Pancreas (tissue), 10 donors: ENCODE data around the gene ANTXR1. TPM values are rescaled to one million over a fixed set of nuclear protein-coding genes. Genes with fewer than 3 reads are reported as not detected.

Source experiments
- ATAC-seq, 4 donors: fragments of 200-7000 bp; cut with Tn5 transposase; one replicate each; pipeline versions ENCODE4 v1.8.0 to v1.9.1; 2020; ENCODE audit warnings: mild to moderate bottlenecking in 4 of 4, moderate library complexity in 4 of 4
- DNase-seq, 6 donors: peaks; one replicate each; pipeline ENCODE4 v3.0.0-alpha.2; 2020
- FAIRE-seq: peaks from 2 replicates; lab custom pipeline; 2012; peaks lifted over from hg19 to GRCh38; lab: Jason Lieb, UNC
- H3K27ac ChIP-seq, 4 donors: fragments of 200-600 bp; sonication (generic); 1 replicate in 3 of 4; 2 replicates in 1 of 4; pipeline versions ENCODE4 v1.5.0 to v1.8.0; 2020
- H3K27me3 ChIP-seq, 4 donors: fragments of 200-600 bp; one replicate each; pipeline ENCODE4 v1.8.0; 2021
- H3K36me3 ChIP-seq, 3 donors: fragments of 200-600 bp; sonication (generic) in 1 of 3; one replicate each; pipeline versions ENCODE4 v1.5.0 to v1.8.0; 2020 to 2021
- H3K4me1 ChIP-seq, 3 donors: fragments of 200-600 bp; one replicate each; pipeline ENCODE4 v1.8.0; 2021
- H3K4me3 ChIP-seq, 4 donors: fragments of 200-600 bp; sonication (generic) in 2 of 4; one replicate each; pipeline versions ENCODE4 v1.5.0 to v1.8.0; 2020 to 2021
- H3K9me3 ChIP-seq, 4 donors: fragments of 200-600 bp; one replicate each; pipeline ENCODE4 v1.8.0; 2021
- CTCF ChIP-seq, 4 donors: fragments of 200-600 bp; sonication (generic) in 3 of 4; IDR thresholded peaks; one replicate each; pipeline versions ENCODE4 v1.5.0 to v1.8.0; 2021; ENCODE audit warnings: antibody characterized with exemption in 4 of 4
- WGBS, 2 donors: extraction: QIAGEN DNeasy Blood & Tissue Kit; methylation state at CpG; one replicate each; pipeline ENCODE4 v1.1.7; 2013; 5-methylcytosine and 5-hydroxymethylcytosine counted together
- intact Hi-C, 3 donors: fragments of 100-400 bp; cut with DNase I; formaldehyde crosslinking; loops; one replicate each; pipeline versions ENCODE4 v1.11.1 to v1.14.2; 2022
- polyA plus RNA-seq, 2 donors: library from polyadenylated mRNA; stranded (reverse); fragments of 200-250 nt; gene quantifications; one replicate each; pipeline ENCODE4 v1.2.3, GENCODE V29; 2013
- total RNA-seq, 6 donors: library from RNA; stranded (reverse); fragmentation: NEBNext Ultra II Directional in 4 of 6; extraction: Animal tissue kit (Norgen Biotek cat#: 25700) in 4 of 6; gene quantifications; one replicate each; pipeline versions ENCODE4 v1.2.1 to v1.2.4, GENCODE V29; 2021 to 2023
- donor health status: healthy with polysubstance abuse.
- donor health status: DM: no; HTN: no; CAD: no; lungs with moderate emphysema.
- donor health status: DM: no; HTN: no; CAD: no.
- donor health status: control.
- donor health status: control.
- donor health status: Bipolar disorder and iron deficiency.
- donor health status: DM: yes; HTN: yes; CAD: no.
- donor health status: DM: no; HTN: no; CAD: no.
- donor health status: DM: no; HTN: no; CAD: no.
- donor health status: DM: yes; HTN: yes; CAD: no.

ANTXR1 gene
- total and polyA plus RNA-seq, 8 donors, result 1.7 to 23.4 (median 2.5) TPM

- no peak overlapping the region for H3K4me3 ChIP-seq
- no peaks in the 10 kb centered on the region for H3K36me3 ChIP-seq
- no peaks in the 10 kb centered on the region for H3K27me3 ChIP-seq
- no peak for TF ChIP-seq CTCF (IDR thresholded peaks at IDR 0.05)
- H3K4me1 ChIP-seq, result no peaks in the 10 kb centered on the region
- no peak overlapping the region for H3K27ac ChIP-seq
- intact Hi-C loops, result no loop called here
- FAIRE-seq (no peak), ATAC-seq (no peak), DNase-seq (no peak)
- WGBS, 2 donors, result 75 to 79% methylated on average over 4 of the region's 4 CpGs
- H3K9me3 ChIP-seq, result no peaks in the 10 kb centered on the region
These were observed 61.9 kb downstream of the ANTXR1 start for GRCh38 chr2:69074918-69075317.

- DNase-seq, result no peak
- intact Hi-C loops, result no loop called here
- no peaks in the 10 kb centered on the region for H3K27me3 ChIP-seq
- H3K9me3 ChIP-seq, result no peaks in the 10 kb centered on the region
- 69 to 74% methylated on average over 1 of the region's 1 CpG for WGBS, 2 donors
- H3K36me3 ChIP-seq, result no peaks in the 10 kb centered on the region
- no peaks in the 10 kb centered on the region for H3K4me1 ChIP-seq
- TF ChIP-seq CTCF (IDR thresholded peaks at IDR 0.05), result no peak
- no peak overlapping the region for H3K4me3 ChIP-seq
- no peak for ATAC-seq
- no peak for FAIRE-seq
- no peak overlapping the region for H3K27ac ChIP-seq
These were observed 62.5 kb downstream of the ANTXR1 start for GRCh38 chr2:69075486-69075885.

GRCh38 chr2:69076601-69077000 is 63.6 kb downstream of the ANTXR1 start:
- Histone ChIP-seq H3K36me3 (no peaks in the 10 kb centered on the region), H3K4me1 (no peaks in the 10 kb centered on the region), H3K27me3 (no peaks in the 10 kb centered on the region), H3K4me3 (no peak overlapping the region), H3K27ac (no peak overlapping the region), H3K9me3 (no peaks in the 10 kb centered on the region)
- FAIRE-seq, result no peak
- DNase-seq, result no peak
- WGBS, 2 donors, result 74 to 87% methylated on average over 2 of the region's 2 CpGs
- no peak for ATAC-seq
- intact Hi-C loops, result no loop called here
- no peak for TF ChIP-seq CTCF (IDR thresholded peaks at IDR 0.05)

GRCh38 chr2:69077252-69077950 is 64.4 kb downstream of the ANTXR1 start:
- 82 to 92% methylated on average over 10 of the region's 10 CpGs for WGBS, 2 donors
- intact Hi-C loops, result no loop called here

More at GRCh38 chr2:69077252-69077950, 64.4 kb downstream of the ANTXR1 start:
- Histone ChIP-seq H3K4me3 (no peak overlapping the region), H3K36me3 (no peaks in the 10 kb centered on the region), H3K27me3 (no peaks in the 10 kb centered on the region), H3K4me1 (peaks cover 0 to 4% (median 0%) of the 10 kb centered on the region in 3 donors), H3K27ac (no peak overlapping the region), H3K9me3 (no peaks in the 10 kb centered on the region)
- no peak for ATAC-seq
- no peak for TF ChIP-seq CTCF (IDR thresholded peaks at IDR 0.05)
- DNase-seq, result no peak
- FAIRE-seq, result no peak
